CD4-positive, alpha-beta T cell treated with Interleukin-17A for 4 hours (primary cell): Measurements from ENCODE around the gene LPAR3.
A peak's percentile ranks its signal among the peaks of the same experiment; 100 is the strongest.

Experiments used
- DNase-seq: peaks from one replicate; pipeline ENCODE4 v3.0.0-alpha.2; 2020; ENCODE audit warnings: mixed read lengths

The LPAR3 gene

DNA sequence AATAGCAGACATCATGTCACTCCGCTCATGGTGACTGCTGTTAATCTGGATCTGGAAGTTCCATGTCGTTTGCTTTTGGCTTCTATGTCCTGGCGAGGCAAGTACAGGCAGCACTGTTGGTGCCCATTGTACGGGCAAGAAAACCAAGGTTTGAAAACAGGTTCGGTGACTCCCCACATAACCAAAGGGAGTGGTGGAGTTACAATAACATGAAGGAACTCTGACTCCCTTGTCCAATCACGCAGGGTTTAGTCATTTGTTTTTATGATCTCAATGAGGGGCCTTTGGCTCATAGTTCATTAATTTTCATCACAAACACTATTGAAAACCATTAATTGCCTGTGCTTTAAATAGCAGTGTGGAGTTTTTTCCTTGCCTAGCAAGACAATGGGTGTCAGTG is 119.8 kb downstream of the LPAR3 start:
- DNase-seq: no peak

GRCh38 chr1:84772428-84772943 is 120.5 kb downstream of the LPAR3 start:
- peak; percentile 78 for DNase-seq

DNA sequence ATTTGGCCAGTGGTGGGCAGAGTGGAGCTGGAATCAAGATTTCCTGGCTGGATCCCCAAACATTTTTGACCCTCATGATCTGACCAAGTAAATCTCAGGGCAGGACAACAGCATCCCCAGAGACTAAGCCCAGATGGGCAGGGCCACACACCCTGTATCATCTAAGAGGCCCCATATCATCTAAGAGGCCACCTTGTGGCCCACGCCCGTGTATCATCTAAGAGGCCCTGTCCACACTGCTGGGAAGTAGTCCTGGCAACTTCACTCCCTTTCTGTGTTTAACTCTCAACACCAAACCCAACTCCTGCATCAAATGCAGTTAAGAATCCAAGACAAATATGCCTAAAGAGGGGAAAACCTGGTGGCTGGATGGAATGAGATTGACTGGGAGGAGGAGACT is 121.1 kb downstream of the LPAR3 start:
- no peak for DNase-seq

DNA sequence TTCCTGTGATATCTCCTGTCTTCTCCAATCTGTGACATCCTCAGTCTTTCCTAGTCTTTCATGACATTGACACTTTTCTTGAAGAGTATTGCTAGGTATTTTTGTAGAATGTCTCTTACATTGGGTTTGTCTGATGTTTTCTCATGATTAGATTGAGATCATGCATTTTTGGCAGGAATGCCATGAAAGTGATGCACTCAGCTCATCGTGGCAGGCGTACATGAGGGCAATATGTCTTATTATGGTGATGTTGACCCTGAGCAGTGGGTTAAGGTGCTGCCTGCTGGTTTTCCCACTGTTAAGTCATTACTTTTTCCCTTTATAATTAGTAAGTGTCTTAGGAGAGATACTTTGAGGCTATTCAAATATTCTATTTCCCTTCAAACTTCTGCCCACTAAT is 122.5 kb downstream of the LPAR3 start:
- DNase-seq: no peak

GRCh38 chr1:84769636-84770035 is 123.4 kb downstream of the LPAR3 start:
- DNase-seq: no peak

DNA sequence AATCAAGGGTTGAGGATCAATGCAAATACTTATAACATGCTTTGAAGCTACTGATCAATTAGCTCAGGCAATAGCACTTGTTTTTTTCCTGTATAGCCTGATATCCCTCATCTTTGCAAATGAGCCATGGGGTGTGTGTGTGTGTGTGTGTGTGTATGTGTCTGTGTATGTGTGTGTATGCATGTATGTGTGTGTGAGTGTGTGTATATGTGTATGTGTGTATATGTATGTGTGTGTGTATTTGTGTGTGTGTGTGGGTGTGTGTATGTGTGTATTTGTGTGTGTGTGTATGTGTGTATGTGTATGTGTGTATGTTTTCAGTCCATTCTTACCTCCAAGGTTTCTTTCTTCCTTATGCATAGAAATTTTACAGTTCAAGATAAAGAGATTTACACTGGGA is 124.4 kb downstream of the LPAR3 start:
- DNase-seq: no peak

DNA sequence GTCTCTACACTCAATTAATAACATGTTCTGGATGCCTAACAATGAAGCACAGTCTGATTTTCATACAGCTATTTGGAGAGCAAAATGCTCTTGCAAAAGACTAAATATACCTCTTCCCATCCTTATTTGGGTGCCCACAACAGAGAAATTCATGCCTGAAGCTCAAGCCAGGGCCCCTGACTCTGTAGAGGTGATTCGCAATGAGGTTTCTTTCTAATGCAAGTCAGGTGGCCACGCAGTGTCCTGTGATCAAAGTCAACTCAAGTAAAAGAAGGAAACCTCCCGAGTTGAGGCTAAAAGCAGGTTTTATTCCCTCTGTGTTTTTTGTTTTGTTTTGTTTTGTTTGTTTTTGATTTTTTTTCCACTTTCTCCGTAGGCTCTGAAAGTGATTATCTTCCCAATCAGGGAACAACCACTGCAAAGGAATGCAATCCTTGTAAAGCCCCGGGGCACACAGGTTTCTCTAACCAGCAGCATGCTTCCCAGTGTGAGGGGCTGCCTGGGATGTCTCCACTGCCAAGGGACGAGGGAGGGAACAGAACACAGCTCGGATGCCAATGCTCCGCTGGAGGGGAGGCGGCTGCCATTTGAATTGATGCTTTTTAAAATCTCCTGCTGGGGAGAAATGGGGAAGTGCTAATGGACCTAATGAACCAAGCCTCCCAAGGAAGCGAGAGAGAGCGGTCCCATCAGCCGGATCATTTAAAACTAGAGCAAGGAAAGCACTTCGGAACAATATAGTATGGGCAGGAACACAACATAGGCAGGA is 128.9 kb downstream of the LPAR3 start:
- no peak for DNase-seq

- no peak for DNase-seq
Measured at GRCh38 chr1:84762664-84763063, 130.3 kb downstream of the LPAR3 start.
